Stimulated activated CD4-positive, alpha-beta T cell treated with anti-CD3 and anti-CD28 coated beads, Interleukin-12 subunit alpha, Interleukin-12 subunit beta, amount 100 ng/mL, for 24 hours (primary cell): ENCODE data around the gene TIGD3.

Experiments used
- DNase-seq, 2 experiments: peaks; one replicate each; pipeline ENCODE4 v3.0.0-alpha.2; 2020; ENCODE audit warnings: low read depth in 2 of 2

Gene TIGD3

GRCh38 chr11:65390099-65390941, 35.8 kb downstream of the TIGD3 start:
- no peak for DNase-seq

- no peak for DNase-seq
Observed at GRCh38 chr11:65390996-65391395, 36.4 kb downstream of the TIGD3 start.

- DNase-seq = no peak
Observed at GRCh38 chr11:65392186-65392829, 37.8 kb downstream of the TIGD3 start.

GRCh38 chr11:65392899-65393298, 38.3 kb downstream of the TIGD3 start:
- no peak for DNase-seq

- no peak for DNase-seq
Observed at GRCh38 chr11:65393513-65394079, 39.0 kb downstream of the TIGD3 start.

- DNase-seq = no peak
Observed at GRCh38 chr11:65394125-65394536, 39.6 kb downstream of the TIGD3 start.

- DNase-seq = no peak
Observed at GRCh38 chr11:65395961-65396530, 41.5 kb downstream of the TIGD3 start.

GRCh38 chr11:65396769-65397745, 42.5 kb downstream of the TIGD3 start:
- DNase-seq = no peak

GRCh38 chr11:65398362-65398910, 43.9 kb downstream of the TIGD3 start:
- no peak for DNase-seq

- no peak for DNase-seq
Observed at GRCh38 chr11:65399249-65399648, 44.7 kb downstream of the TIGD3 start.

- no peak for DNase-seq
Observed at GRCh38 chr11:65399845-65400244, 45.3 kb downstream of the TIGD3 start.

- DNase-seq = no peak
Observed at GRCh38 chr11:65400307-65401072, 45.9 kb downstream of the TIGD3 start.

GRCh38 chr11:65401073-65401802, 46.7 kb downstream of the TIGD3 start:
- DNase-seq = no peak

GRCh38 chr11:65401803-65402248, 47.3 kb downstream of the TIGD3 start:
- no peak for DNase-seq

- no peak for DNase-seq
Observed at GRCh38 chr11:65402790-65403189, 48.2 kb downstream of the TIGD3 start.

- DNase-seq = no peak
Observed at GRCh38 chr11:65403607-65404121, 49.1 kb downstream of the TIGD3 start.

GRCh38 chr11:65404210-65404609, 49.7 kb downstream of the TIGD3 start:
- no peak for DNase-seq

GRCh38 chr11:65404638-65405339, 50.2 kb downstream of the TIGD3 start:
- no peak for DNase-seq
